K562 (cell line): Measurements from ENCODE around the gene LAT. TPM values are rescaled to one million over a fixed set of nuclear protein-coding genes. Genes with fewer than 3 reads are reported as not detected.

Source experiments
- ADNP ChIP-seq: fragments of 200-800 bp; sonication (Bioruptor generic); IDR thresholded peaks from 2 replicates; pipeline ENCODE4 v1.6.1; 2016; ENCODE audit warnings: missing genetic modification characterization, missing compliant biosample characterization
- CBX2 ChIP-seq: fragments of 200-600 bp; sonication (generic); IDR thresholded peaks from one replicate; pipeline ENCODE4 v1.6.1; 2012; ENCODE audit warnings: mild to moderate bottlenecking, low read length, inconsistent platforms; ENCODE audit not compliant: insufficient read depth, poor library complexity, severe bottlenecking
- CHCHD3 ChIP-seq: fragments of 250-450 bp; sonication (Bioruptor Pico); IDR thresholded peaks from 2 replicates; pipeline ENCODE4 v2.1.2; 2022; ENCODE audit warnings: mild to moderate bottlenecking
- CHD4 ChIP-seq: fragments of 200-600 bp; sonication (generic); IDR thresholded peaks from 3 replicates; pipeline ENCODE4 v1.6.1; 2012; ENCODE audit warnings: low read depth, mild to moderate bottlenecking, mixed read lengths, low read length, inconsistent platforms; ENCODE audit not compliant: insufficient read depth, insufficient replicate concordance, poor library complexity, severe bottlenecking
- FUS ChIP-seq: fragments of 200-400 bp; formaldehyde crosslinking; optimal IDR thresholded peaks from 2 replicates; pipeline ENCODE3; 2017; ENCODE audit warnings: low read depth, low read length
- HDAC2 ChIP-seq: fragments of 450-650 bp; IDR thresholded peaks from 2 replicates; pipeline ENCODE4 v1.6.1; 2016; ENCODE audit warnings: mild to moderate bottlenecking
- KDM1A ChIP-seq, 2 experiments: fragments of 450-650 bp; IDR thresholded peaks; 2 replicates each; pipeline ENCODE4 v1.6.1; 2016; ENCODE audit warnings: mild to moderate bottlenecking in 2 of 2
- KDM4B ChIP-seq, 2 experiments: fragments of 450-650 bp in 1 of 2; sonication (generic) in 1 of 2; IDR thresholded peaks; 2 replicates each; pipeline ENCODE4 v1.6.1; 2016 to 2017; ENCODE audit warnings: borderline replicate concordance in 2 of 2, antibody characterized with exemption in 1 of 2, low read depth in 1 of 2, mild to moderate bottlenecking in 1 of 2
- KLF10 ChIP-seq: fragments of 250-450 bp; sonication (Bioruptor Pico); IDR thresholded peaks from 2 replicates; pipeline ENCODE4 v1.6.1; 2021; ENCODE audit warnings: matching md5 sums
- MTA1 ChIP-seq: fragments of 450-650 bp; IDR thresholded peaks from 2 replicates; pipeline ENCODE4 v1.6.1; 2017; ENCODE audit warnings: borderline replicate concordance
- NFE2 ChIP-seq: IDR thresholded peaks from 2 replicates; pipeline ENCODE4 v1.6.1; 2014; ENCODE audit warnings: antibody characterized with exemption, low read depth
- POLR2G ChIP-seq: fragments of 200-400 bp; formaldehyde crosslinking; IDR thresholded peaks from 2 replicates; pipeline ENCODE4 v1.6.1; 2017; ENCODE audit warnings: low read depth, mild to moderate bottlenecking, antibody characterized with exemption, low read length, moderate library complexity
- PTBP1 ChIP-seq: fragments of 200-400 bp; formaldehyde crosslinking; IDR thresholded peaks from 2 replicates; pipeline ENCODE4 v1.6.1; 2017; ENCODE audit warnings: low read depth, low read length
- RBM25 ChIP-seq: fragments of 200-400 bp; formaldehyde crosslinking; IDR thresholded peaks from 2 replicates; pipeline ENCODE4 v1.6.1; 2018; ENCODE audit warnings: low read length, low read depth, moderate library complexity; ENCODE audit not compliant: severe bottlenecking
- RCOR1 ChIP-seq, 2 experiments: IDR thresholded peaks; 2 replicates each; pipeline ENCODE4 v1.6.1; 2012; ENCODE audit warnings: low read depth in 2 of 2, low read length in 2 of 2, borderline replicate concordance in 1 of 2, improper control_type of control experiment in 1 of 2
- SETDB1 ChIP-seq: IDR thresholded peaks from one replicate; pipeline ENCODE4 v1.6.1; 2012; ENCODE audit warnings: low read length, control low read depth, inconsistent platforms
- SMAD2 ChIP-seq: fragments of 150-350 bp; IDR thresholded peaks from 2 replicates; pipeline ENCODE4 v1.6.1; 2014; ENCODE audit warnings: low read depth, mild to moderate bottlenecking, low read length
- SMAD4 ChIP-seq: fragments of 250-450 bp; sonication (Bioruptor Pico); conservative IDR thresholded peaks from 2 replicates; pipeline ENCODE4 v1.8.0; 2021; ENCODE audit warnings: inconsistent platforms, mild to moderate bottlenecking, moderate library complexity
- SMARCB1 ChIP-seq: IDR thresholded peaks from 2 replicates; pipeline ENCODE4 v1.6.1; 2011; ENCODE audit warnings: improper control_type of control experiment, low read depth; ENCODE audit not compliant: insufficient read length
- SMARCE1 ChIP-seq: fragments of 450-650 bp; IDR thresholded peaks from 2 replicates; pipeline ENCODE4 v1.7.1; 2016; ENCODE audit warnings: mild to moderate bottlenecking
- SRSF3 ChIP-seq: fragments of 200-400 bp; formaldehyde crosslinking; IDR thresholded peaks from 2 replicates; pipeline ENCODE4 v1.6.1; 2016; ENCODE audit warnings: mild to moderate bottlenecking, low read length, moderate library complexity; ENCODE audit not compliant: insufficient read depth
- TRIM28 ChIP-seq: fragments of 450-650 bp; IDR thresholded peaks from 2 replicates; pipeline ENCODE4 v1.6.1; 2017
- ZBTB17 ChIP-seq: fragments of 450-650 bp; formaldehyde crosslinking; IDR thresholded peaks from 2 replicates; pipeline ENCODE4 v1.4.0; 2020; ENCODE audit warnings: mild to moderate bottlenecking
- ZNF263 ChIP-seq: sonication (generic); formaldehyde crosslinking; IDR thresholded peaks from 2 replicates; pipeline ENCODE4 v1.8.0; 2022; ENCODE audit warnings: mild to moderate bottlenecking, missing genetic modification reagents, borderline replicate concordance
- ZNF561 ChIP-seq: fragments of 450-650 bp; formaldehyde crosslinking; conservative IDR thresholded peaks from 2 replicates; pipeline ENCODE4 v1.4.0; 2020; ENCODE audit warnings: mild to moderate bottlenecking, moderate library complexity
- polyA plus RNA-seq, 8 experiments: library from polyadenylated mRNA; depleted of rRNA in 4 of 8; stranded (reverse) in 5 of 8; unstranded in 3 of 8; fragments of >200 nt; fragmentation: Nextera tagmentation in 2 of 8; fragmentation: Illumina TruSeq in 1 of 8; extraction: Ambion mirVana in 2 of 8; extraction: Trizol in 1 of 8; gene quantifications; 2 replicates each; pipeline versions ENCODE4 v1.2.1 to v1.2.3, GENCODE V29; 2011 to 2014; ENCODE audit warnings: inconsistent platforms in 1 of 8, missing spikeins in 1 of 8
- total RNA-seq, 7 experiments: library from RNA; depleted of rRNA in 6 of 7; stranded (reverse); fragments of >200 nt in 6 of 7; fragmentation: Illumina TruSeq in 2 of 7; extraction: Trizol in 2 of 7; gene quantifications; 2 replicates each; pipeline versions ENCODE4 v1.2.1 to v1.2.3, GENCODE V29; 2011 to 2021; ENCODE audit warnings: low replicate concordance in 1 of 7
- TF ChIP-seq, protein P1 (sequence below): sonication (generic); formaldehyde crosslinking; IDR thresholded peaks from 2 replicates; pipeline ENCODE4 v1.8.1; 2023; ENCODE audit warnings: mild to moderate bottlenecking, missing genetic modification reagents
- TF ChIP-seq, protein P2 (sequence below): sonication (generic); formaldehyde crosslinking; IDR thresholded peaks from 2 replicates; pipeline ENCODE4 v1.8.0; 2022; ENCODE audit warnings: mild to moderate bottlenecking, missing genetic modification reagents
- TF ChIP-seq, protein P3 (sequence below): sonication (generic); formaldehyde crosslinking; IDR thresholded peaks from 2 replicates; pipeline ENCODE4 v1.8.0; 2022; ENCODE audit warnings: mild to moderate bottlenecking, low read depth, missing genetic modification reagents

Gene LAT
- total and polyA plus RNA-seq, 9 of the 15 experiments (the other 6 are each of a cell fraction or from before 2014, with no cell fraction given) = 0.40 to 4.2 (median 1.3) TPM

DNA sequence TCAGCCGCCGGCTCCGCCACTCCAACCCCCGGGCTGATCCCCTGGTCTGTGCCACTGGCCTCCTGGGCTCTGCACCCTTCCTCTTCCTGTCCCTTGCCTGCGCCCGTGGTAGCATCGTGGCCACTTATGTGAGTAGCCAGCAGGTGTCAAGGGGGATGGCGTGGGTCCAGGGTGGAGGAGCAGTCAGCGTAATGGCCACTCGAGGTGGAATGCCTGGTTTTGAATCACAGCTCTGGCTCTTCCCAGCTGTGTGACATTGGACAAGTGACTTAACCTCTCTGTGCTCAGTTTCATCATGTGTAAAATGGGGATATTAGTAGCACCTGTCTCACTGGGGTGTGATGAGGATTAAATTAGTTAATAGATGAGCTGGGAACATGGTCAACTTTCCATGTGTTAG, 2.4 kb upstream of the LAT start (continued):
- peak; percentile 67 for TF ChIP-seq HDAC2
- TF ChIP-seq TRIM28 = no peak
- TF ChIP-seq FUS = no peak
- 0 out of 2 replicates have a peak, but pooled peaks have one; percentile 34 for TF ChIP-seq POLR2G
- TF ChIP-seq SMARCB1 = no peak
- no peak for TF ChIP-seq NFE2
- peak; percentile 91 for TF ChIP-seq RBM25
- TF ChIP-seq ADNP = peak; percentile 81
- TF ChIP-seq MTA1 = no peak
- TF ChIP-seq, protein P1, sequence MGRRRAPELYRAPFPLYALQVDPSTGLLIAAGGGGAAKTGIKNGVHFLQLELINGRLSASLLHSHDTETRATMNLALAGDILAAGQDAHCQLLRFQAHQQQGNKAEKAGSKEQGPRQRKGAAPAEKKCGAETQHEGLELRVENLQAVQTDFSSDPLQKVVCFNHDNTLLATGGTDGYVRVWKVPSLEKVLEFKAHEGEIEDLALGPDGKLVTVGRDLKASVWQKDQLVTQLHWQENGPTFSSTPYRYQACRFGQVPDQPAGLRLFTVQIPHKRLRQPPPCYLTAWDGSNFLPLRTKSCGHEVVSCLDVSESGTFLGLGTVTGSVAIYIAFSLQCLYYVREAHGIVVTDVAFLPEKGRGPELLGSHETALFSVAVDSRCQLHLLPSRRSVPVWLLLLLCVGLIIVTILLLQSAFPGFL (CRISPR knock-in tag) = no peak
- TF ChIP-seq, protein P2, sequence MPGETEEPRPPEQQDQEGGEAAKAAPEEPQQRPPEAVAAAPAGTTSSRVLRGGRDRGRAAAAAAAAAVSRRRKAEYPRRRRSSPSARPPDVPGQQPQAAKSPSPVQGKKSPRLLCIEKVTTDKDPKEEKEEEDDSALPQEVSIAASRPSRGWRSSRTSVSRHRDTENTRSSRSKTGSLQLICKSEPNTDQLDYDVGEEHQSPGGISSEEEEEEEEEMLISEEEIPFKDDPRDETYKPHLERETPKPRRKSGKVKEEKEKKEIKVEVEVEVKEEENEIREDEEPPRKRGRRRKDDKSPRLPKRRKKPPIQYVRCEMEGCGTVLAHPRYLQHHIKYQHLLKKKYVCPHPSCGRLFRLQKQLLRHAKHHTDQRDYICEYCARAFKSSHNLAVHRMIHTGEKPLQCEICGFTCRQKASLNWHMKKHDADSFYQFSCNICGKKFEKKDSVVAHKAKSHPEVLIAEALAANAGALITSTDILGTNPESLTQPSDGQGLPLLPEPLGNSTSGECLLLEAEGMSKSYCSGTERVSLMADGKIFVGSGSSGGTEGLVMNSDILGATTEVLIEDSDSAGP (CRISPR knock-in tag) = no peak
- TF ChIP-seq CHD4 = peak; percentile 28
- no peak for TF ChIP-seq SMAD4 (CRISPR knock-in tag)
- no peak for TF ChIP-seq KLF10 (CRISPR knock-in tag)
- TF ChIP-seq SRSF3 = no peak
- no peak for TF ChIP-seq KDM4B (IDR thresholded peaks at IDR 0.05; ENCODE audit: borderline replicate concordance in 2 of 2, low read depth in 1 of 2)
- no peak for TF ChIP-seq ZBTB17
- TF ChIP-seq CBX2 = no peak
- no peak for TF ChIP-seq SETDB1
- no peak for TF ChIP-seq ZNF561
- TF ChIP-seq SMARCE1 = no peak
- 0 out of 2 replicates have a peak, but pooled peaks have one; percentile 30 for TF ChIP-seq PTBP1
- peak; percentile 75 to 88 for TF ChIP-seq KDM1A (IDR thresholded peaks at IDR 0.05)
- TF ChIP-seq ZNF263 = no peak
- TF ChIP-seq CHCHD3 (CRISPR knock-in tag) = no peak
- TF ChIP-seq RCOR1 (IDR thresholded peaks at IDR 0.05; ENCODE audit: borderline replicate concordance in 1 of 2, low read depth in 2 of 2, low read length in 2 of 2) = peak in 1 of 2 experiments; percentile 58; a peak in 2 of 4 replicates
- TF ChIP-seq, protein P3, sequence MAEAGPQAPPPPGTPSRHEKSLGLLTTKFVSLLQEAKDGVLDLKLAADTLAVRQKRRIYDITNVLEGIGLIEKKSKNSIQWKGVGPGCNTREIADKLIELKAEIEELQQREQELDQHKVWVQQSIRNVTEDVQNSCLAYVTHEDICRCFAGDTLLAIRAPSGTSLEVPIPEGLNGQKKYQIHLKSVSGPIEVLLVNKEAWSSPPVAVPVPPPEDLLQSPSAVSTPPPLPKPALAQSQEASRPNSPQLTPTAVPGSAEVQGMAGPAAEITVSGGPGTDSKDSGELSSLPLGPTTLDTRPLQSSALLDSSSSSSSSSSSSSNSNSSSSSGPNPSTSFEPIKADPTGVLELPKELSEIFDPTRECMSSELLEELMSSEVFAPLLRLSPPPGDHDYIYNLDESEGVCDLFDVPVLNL (CRISPR knock-in tag) = no peak
- TF ChIP-seq SMAD2 = no peak
